Measurements from ENCODE around the gene ATP6V0C. TPM values are rescaled to one million over a fixed set of nuclear protein-coding genes. Genes with fewer than 3 reads are reported as not detected.
A peak's percentile ranks its signal among the peaks of the same experiment; 100 is the strongest.

Gene ATP6V0C
- total and polyA plus RNA-seq, 2 of the 13 experiments (the other 11 are each of a cell fraction or from before 2014, with no cell fraction given): 10.4 to 20.1 TPM

DNA sequence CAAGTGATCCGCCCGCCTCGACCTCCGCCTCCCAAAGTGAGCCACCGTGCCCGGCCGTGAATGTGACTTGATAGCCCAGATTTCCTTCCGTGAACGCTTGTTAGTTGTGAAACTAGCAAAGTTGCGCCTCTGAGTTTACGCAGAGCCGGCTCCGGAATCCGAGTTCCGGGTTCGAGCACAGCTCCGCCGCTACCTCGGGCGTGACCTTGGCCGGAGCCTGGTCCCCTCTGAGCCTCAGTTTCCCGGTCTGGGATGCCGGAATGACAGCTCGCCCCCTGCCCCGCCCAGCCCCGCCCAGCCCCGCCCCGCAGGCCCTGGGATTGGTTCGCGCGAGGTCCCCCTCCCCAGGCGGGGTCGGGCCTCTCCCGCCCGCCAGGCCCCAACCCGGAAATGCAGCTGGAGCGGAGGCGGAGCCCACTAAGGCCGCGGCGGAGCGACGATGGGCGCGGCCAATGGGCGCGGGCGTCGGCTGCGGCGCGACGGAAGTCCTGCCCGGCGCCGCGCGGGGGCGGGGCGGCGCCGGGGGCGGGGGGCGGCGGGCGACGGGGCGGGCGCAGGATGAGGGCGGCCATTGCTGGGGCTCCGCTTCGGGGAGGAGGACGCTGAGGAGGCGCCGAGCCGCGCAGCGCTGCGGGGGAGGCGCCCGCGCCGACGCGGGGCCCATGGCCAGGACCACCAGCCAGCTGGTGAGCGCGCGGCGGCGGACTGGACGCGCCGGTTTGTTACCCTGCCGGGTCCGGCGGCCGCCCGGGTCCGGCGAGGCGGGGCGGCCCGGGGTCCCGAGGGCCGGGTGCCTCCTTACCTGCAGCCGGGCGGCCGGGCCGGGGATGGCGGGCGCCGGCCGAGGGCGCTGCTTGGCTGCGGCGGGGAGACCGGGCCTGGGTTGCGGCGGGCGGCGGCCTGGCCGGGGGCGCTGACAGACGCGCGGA lies 24.0 kb downstream of the ATP6V0C start, which contains the start of gene PDPK1 (continued):
- TF ChIP-seq ZNF326 (CRISPR knock-in tag; IDR thresholded peaks at IDR 0.05; ENCODE audit: borderline replicate concordance): no peak
- TF ChIP-seq KDM5A (IDR thresholded peaks at IDR 0.05; ENCODE audit: borderline replicate concordance, low read length): no peak
- TF ChIP-seq ZNF564 (CRISPR knock-in tag; IDR thresholded peaks at IDR 0.05): no peak
- TF ChIP-seq SOX5 (CRISPR knock-in tag; IDR thresholded peaks at IDR 0.05; ENCODE audit: borderline replicate concordance): 0 out of 2 replicates have a peak, but pooled peaks have one; percentile 1
- no peak for TF ChIP-seq ZNF614 (CRISPR knock-in tag; IDR thresholded peaks at IDR 0.05; ENCODE audit: borderline replicate concordance)
- TF ChIP-seq ZNF264 (CRISPR knock-in tag; IDR thresholded peaks at IDR 0.05): no peak
- 0 out of 2 replicates have a peak, but pooled peaks have one; percentile 45 for TF ChIP-seq ZNF446 (CRISPR knock-in tag; IDR thresholded peaks at IDR 0.05)
- no peak for TF ChIP-seq RCOR2 (CRISPR knock-in tag; IDR thresholded peaks at IDR 0.05)
- TF ChIP-seq SMARCC2 (IDR thresholded peaks at IDR 0.05): no peak
- no peak for TF ChIP-seq ATF7 (IDR thresholded peaks at IDR 0.05)
- TF ChIP-seq ATF7 (CRISPR knock-in tag; IDR thresholded peaks at IDR 0.05): no peak
- TF ChIP-seq, protein P1, sequence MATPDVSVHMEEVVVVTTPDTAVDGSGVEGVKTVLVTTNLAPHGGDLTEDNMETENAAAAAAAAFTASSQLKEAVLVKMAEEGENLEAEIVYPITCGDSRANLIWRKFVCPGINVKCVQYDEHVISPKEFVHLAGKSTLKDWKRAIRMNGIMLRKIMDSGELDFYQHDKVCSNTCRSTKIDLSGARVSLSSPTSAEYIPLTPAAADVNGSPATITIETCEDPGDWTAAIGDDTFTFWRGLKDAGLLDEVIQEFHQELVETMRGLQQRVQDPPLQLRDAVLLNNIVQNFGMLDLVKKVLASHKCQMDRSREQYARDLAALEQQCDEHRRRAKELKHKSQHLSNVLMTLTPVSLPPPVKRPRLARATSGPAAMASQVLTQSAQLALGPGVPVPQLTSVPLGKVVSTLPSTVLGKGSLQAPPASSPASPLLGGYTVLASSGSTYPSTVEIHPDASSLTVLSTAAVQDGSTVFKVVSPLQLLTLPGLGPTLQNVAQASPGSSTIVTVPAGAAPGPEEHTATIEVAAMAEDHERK (CRISPR knock-in tag; IDR thresholded peaks at IDR 0.05; ENCODE audit: low read depth): 0 out of 2 replicates have a peak, but pooled peaks have one; percentile 39
- TF ChIP-seq TMF1 (CRISPR knock-in tag; IDR thresholded peaks at IDR 0.05; ENCODE audit: low read depth): no peak
- no peak for TF ChIP-seq RFXAP (CRISPR knock-in tag; IDR thresholded peaks at IDR 0.05; ENCODE audit: borderline replicate concordance)
- TF ChIP-seq TBX2 (CRISPR knock-in tag; IDR thresholded peaks at IDR 0.05; ENCODE audit: borderline replicate concordance): no peak
- TF ChIP-seq SMAD9 (CRISPR knock-in tag; IDR thresholded peaks at IDR 0.05): no peak
- no peak for TF ChIP-seq ZNF674 (CRISPR knock-in tag; IDR thresholded peaks at IDR 0.05; ENCODE audit: low read depth)
- no peak for TF ChIP-seq RARA (CRISPR knock-in tag; IDR thresholded peaks at IDR 0.05)
- TF ChIP-seq, protein P2, sequence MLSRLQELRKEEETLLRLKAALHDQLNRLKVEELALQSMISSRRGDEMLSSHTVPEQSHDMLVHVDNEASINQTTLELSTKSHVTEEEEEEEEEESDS (CRISPR knock-in tag; IDR thresholded peaks at IDR 0.05; ENCODE audit: borderline replicate concordance): no peak
- TF ChIP-seq REPIN1 (CRISPR knock-in tag; IDR thresholded peaks at IDR 0.05; ENCODE audit: borderline replicate concordance, low read depth): no peak
- no peak for TF ChIP-seq ZNF839 (CRISPR knock-in tag; IDR thresholded peaks at IDR 0.05; ENCODE audit: borderline replicate concordance)
- 0 out of 2 replicates have a peak, but pooled peaks have one; percentile 26 for TF ChIP-seq PCBP1 (IDR thresholded peaks at IDR 0.05; ENCODE audit: borderline replicate concordance, low read depth, low read length)
- no peak for TF ChIP-seq ZSCAN12 (CRISPR knock-in tag; IDR thresholded peaks at IDR 0.05)
- TF ChIP-seq ZBTB42 (CRISPR knock-in tag; IDR thresholded peaks at IDR 0.05): no peak
- no peak for TF ChIP-seq HCFC1 (IDR thresholded peaks at IDR 0.05; ENCODE audit: low read depth, low read length)
- TF ChIP-seq, protein P3, sequence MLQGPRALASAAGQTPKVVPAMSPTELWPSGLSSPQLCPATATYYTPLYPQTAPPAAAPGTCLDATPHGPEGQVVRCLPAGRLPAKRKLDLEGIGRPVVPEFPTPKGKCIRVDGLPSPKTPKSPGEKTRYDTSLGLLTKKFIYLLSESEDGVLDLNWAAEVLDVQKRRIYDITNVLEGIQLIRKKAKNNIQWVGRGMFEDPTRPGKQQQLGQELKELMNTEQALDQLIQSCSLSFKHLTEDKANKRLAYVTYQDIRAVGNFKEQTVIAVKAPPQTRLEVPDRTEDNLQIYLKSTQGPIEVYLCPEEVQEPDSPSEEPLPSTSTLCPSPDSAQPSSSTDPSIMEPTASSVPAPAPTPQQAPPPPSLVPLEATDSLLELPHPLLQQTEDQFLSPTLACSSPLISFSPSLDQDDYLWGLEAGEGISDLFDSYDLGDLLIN (CRISPR knock-in tag; IDR thresholded peaks at IDR 0.05; ENCODE audit: borderline replicate concordance): no peak
- TF ChIP-seq ZNF598 (CRISPR knock-in tag; IDR thresholded peaks at IDR 0.05; ENCODE audit: borderline replicate concordance): no peak
- TF ChIP-seq, protein P4, sequence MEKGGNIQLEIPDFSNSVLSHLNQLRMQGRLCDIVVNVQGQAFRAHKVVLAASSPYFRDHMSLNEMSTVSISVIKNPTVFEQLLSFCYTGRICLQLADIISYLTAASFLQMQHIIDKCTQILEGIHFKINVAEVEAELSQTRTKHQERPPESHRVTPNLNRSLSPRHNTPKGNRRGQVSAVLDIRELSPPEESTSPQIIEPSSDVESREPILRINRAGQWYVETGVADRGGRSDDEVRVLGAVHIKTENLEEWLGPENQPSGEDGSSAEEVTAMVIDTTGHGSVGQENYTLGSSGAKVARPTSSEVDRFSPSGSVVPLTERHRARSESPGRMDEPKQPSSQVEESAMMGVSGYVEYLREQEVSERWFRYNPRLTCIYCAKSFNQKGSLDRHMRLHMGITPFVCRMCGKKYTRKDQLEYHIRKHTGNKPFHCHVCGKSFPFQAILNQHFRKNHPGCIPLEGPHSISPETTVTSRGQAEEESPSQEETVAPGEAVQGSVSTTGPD (CRISPR knock-in tag; IDR thresholded peaks at IDR 0.05): no peak
